GM19452 (cell line): ENCODE measurements around the gene MDK.

Experiments used
- ATAC-seq: cut with Tn5 transposase; IDR thresholded peaks from one replicate; pipeline ENCODE4 v1.9.1; 2021; ENCODE audit not compliant: unreplicated experiment

Gene MDK

DNA sequence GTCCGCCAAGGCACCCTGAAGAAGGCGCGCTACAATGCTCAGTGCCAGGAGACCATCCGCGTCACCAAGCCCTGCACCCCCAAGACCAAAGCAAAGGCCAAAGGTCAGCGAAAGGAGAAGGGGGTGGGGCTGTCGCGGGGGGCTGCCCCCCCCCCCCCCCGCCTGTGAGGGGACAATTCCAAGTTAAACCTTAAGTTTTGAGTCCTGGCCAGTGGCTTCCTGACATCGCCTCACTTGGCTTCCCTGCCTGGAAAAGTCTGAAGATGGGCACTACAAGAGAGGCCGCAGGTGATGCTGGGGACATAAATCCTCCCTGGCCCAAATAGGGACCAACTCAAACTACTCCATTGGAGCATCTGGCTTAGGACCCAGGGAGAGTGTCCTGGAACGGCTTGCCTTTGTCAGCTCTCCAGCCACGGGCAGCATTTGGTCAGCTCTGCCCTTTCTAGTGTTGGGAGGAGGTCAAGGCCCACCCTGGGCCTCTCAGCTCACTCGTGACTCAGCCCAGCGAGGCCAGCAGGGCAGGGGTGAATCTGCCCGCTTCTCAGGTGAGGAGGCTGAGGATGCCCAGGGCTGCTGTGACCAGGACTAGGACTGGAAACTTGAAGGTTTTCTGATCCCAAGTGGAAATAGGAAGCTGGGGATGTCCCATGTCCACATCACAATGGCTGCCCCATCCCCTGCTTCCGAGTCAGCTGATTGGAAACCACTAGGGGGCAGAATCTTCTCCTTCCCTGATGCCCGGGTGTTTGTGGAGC is 1.4 kb downstream of the MDK start:
- no peak for ATAC-seq

DNA sequence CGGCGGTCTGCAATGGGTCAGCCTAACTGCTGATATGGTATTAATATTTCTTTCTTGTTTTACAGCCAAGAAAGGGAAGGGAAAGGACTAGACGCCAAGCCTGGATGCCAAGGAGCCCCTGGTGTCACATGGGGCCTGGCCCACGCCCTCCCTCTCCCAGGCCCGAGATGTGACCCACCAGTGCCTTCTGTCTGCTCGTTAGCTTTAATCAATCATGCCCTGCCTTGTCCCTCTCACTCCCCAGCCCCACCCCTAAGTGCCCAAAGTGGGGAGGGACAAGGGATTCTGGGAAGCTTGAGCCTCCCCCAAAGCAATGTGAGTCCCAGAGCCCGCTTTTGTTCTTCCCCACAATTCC is 1.9 kb downstream of the MDK start:
- ATAC-seq = no peak

DNA sequence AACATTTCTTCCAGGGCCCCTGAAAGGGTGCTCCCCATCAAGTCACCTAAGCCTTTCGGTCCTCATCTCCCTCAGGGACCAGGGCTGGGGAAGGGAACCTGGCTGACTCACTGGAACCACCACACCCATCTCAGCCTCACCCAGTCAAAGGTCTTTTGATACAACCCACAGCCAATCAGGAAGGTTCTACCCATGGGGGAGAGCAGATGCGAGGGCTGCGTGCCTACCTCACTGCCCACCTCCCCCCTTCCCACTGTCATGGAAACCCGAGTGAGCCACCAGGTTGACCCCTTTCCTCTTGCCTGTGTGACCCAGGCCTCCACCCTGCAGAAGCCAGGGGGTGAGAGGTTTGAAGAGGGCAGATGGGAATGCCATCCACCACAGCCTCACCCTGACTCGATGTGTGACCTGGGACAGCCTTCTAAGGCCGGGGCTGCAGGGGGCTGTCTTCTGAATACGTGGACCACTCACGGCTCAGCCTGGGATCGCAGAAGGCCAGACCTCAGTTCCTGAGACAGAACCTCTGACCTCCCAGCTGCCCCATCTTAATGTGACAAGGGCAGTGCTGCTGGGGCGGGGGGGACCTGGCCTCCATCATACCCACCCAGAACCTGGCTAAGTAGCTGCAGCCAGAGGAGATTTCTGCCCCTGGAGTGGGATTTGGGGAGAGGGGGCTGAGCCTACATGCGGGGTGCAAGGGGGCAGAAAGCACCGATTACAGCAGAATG is 2.7 kb downstream of the MDK start:
- ATAC-seq = no peak

DNA sequence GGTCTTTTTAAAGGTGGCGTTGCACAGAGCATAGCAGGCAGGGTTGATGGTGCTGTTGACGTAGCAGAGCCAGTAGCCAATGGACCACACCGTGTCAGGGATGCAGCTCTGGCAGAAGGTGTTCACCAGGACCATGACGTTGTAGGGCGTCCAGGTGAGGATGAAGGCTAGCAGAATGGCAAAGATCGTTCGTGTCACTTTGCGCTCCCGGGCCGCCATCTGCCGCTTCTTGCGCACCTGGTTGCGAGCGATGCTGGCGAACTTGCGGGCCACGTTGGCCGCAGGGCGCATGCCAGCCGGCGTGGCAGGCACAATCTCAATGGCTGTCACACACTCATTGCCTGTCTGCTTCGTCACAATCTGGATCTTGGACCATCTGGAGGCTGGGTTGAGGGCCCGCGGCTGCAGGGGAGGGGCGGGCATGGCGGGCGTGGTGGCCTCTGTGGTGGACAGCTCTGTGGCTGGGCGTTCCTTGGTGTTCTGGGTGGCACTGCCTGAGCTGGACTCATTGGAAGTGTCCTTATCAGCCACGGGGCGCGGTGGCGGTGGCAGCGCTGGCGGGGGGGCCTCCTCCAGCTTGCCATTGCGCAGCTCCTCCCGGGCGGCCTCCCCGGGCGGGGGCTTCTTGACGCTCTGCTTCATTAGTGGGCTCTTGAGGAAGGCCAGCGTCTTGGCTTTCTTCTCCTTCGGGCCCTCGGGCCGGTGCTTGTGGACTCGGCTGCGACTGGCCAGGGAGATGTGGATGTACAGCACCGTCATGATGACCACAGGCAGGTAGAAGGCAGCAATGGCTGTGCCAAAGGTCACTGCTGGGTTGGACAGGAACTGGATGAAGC is 3.9 kb downstream of the MDK start:
- ATAC-seq = no peak

DNA sequence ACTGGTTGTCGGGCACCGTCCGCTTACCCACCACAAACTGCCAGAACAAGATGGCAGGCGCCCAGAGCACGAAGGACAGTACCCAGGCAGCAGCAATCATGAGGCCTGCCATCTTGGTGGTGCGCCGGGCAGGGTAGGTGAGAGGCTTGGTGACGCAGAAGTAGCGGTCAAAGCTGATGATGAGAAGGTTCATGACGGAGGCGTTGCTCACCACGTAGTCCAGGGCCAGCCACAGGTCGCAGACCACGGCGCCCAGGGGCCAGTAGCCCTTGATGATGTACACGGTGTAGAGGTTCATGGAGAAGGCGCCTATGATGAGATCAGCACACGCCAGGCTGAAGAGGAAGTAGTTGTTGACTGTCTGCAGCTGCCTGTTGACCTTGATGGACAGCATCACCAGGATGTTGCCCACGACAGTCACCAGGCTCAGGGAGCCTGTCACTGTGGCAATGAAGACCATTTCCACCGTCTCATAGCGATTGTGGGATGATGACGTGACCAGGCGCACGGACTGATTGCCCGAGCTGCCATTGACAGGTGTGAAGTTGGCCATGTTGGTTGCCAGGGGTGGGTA is 4.6 kb downstream of the MDK start:
- ATAC-seq = no peak

DNA sequence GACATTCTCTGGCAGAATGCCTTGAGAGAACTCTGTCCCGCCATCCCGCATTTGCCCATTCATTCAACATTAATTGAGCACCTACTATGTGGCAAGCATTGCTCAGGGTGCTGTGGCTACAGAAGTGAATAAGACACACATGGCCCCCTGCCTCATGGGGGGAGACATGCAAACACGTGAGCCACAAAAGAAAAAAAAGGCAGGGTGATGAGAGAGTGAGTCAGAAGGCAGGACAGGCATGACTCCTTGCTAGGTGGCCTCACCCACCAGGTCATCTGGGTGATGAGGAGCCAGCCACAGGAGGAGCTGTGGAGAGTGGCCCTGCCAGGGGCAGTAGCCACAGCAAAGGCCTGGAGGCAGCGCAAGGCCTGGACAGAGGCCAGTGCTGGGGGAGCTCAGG is 5.2 kb downstream of the MDK start:
- ATAC-seq = no peak

DNA sequence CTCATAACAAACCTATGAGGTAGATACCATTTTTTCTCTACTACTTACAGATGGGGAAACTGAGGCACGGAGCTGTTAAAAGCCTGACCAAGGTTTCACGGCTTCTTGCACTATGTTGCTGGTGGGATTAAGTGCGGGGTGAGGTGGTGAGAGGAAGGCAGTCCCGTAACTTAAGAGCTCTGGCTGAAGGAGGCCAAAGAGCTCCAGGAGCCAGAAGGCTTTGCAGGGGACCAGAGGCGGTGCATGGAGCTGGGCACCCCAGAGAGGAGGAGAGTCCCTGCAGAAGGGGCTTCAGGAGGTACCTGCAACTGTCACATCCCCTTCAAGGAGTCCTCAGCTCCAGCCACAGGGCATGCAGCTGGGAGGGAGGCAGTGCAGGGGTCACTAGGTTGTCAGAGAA is 6.0 kb downstream of the MDK start:
- ATAC-seq = no peak

DNA sequence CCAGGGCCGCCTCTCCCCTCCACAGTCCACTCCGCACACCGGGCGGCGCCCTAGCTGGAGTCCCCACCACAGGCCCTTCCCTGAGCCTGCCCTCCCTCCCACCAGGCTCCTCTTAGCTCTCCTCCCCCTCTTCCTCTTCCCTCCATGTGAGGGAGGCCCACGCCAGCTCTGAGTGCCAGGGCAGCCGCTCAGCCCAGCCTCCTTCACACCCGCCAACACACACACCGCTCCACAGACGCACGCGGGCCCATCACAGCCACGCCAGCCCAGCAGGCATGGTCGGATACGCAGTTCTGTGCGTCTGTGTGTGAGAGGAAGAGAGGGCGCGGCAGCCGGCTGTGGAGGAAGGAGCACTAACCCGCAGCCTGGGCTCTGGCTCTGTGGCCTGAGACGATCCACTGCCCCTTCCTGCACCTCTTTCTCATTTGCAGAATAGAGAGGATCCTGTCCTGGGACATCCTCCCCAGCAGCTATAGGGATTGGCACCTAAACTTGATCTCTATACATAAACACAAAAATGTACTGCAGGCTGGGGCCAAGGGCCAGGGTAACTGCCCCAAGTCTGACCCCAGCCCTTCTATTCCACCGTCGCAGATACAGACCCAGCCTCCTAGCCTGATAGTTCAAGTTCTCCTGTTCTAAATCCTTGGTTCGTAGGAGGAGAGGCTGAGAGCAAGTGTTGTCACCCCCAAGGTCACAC is 6.6 kb downstream of the MDK start:
- no peak for ATAC-seq

DNA sequence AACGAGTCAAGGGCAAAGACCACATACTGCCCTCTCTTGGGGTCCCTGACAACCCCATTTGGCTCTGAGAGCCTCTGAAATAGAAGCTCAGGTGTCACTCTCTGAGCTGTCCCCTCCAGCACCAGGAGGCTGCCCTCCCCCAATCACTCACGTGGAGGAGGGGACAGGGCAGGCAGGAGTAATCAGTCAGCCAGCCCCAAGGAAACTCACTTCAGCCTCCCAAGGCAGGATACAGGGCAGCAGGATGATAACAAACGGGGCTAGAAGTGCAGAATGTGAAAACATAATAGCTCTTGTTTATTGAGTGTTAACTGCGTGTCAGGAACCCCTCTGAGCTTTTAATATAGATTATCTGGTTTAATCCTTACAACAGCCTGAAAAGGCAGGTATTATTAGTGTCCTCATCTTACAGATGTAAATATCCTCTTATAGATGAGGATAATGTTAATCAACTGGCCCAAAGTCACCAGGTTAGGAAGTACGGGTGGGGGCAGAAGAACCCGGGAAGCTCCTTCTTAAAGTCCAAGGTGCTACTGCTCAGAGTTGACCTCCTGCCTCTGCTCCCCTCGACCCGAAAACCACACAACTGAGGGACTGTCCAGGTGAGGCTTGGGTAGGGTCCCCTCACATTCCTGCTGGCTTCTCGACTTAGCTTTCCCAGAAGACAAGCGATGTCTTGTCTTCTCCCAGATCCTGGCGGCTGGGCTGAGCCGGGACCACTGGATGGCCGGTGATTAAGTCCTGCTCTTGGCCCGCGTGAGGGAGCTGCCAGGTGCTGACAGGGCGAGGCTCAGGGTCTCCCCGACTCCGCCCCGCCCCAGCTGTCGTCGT is 7.4 kb downstream of the MDK start:
- no peak for ATAC-seq

DNA sequence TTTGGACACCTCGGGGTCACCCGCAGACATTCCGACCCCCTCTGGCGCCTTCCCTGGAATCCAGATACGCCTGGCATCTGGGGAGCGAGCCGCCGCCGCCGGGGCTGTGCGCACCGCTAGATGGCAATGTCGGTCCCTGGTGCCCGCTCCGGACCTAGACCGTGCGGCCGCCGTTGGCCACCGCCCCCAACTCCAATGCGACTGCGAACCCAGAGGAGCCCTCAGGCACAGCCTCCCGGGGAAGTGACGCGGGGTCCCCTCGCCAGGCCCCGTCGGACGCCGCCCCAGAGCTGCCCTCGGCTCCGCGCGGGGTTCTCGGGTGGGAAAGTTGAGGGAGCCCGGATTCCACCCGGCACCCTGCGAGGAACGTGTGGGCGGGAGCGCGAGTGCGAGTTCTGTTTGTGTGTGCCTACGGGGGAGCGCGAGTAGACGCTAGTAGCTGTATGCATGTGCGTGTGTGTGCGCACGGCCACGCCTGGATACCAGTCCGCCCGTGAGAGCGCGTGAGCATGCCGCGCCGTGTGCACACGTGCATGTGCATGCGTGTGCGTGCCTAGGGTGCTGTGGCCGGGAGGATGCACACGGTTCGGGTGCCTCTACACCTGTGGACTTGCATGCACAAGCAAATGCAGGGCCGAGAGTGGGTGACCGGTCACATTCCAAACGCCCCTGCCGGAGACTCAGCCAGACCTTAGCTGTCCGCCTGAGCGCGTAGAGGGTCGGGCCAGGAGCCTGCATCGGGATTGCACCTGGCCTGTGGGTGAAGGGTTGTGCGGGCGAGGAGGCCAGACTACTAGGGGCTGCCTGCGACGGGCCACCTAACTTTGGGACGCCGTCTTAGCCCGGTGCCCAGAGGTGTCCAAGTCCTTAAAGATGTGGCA is 8.2 kb downstream of the MDK start:
- ATAC-seq = peak; percentile 62

DNA sequence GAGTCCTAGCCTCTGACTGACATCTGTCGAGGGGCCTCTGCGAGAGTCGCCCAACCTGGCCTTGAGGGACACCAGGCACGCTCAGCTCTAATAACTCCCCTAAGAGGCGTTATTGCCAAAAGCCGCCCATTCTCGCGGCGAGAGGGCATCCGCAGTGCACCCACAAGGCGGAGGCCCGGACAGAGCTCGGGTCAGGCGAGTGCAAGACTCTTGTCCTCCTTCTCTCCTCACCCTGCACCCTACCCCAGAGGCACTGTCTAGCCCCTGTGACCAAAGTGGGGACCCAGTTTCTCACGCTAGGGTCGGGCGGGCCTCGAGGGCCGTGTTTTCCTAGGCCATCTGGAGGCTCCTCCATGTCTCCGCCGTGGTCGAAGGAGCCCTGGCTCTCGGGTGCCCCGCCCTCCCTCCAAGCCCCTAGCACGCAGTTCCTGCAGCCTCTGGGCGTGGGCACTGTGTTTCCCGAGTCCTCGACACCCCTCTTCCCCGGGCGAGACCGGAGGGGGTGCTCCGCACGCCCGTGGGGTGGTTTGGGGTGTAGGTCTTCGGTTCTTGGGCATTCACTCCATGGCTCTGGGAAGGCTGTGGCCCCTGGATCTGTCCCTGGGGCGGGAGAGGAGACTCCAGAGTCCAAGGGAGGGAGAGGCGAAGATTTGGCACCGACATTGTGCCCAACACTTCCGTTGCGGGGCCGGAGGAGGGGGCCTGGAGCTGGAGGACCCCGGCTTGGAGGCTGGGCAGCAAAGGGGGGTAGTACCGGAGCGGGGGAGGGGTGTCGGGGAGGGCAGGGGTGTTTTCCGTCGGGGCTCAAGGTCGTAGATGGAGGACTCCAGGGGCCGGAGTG is 9.1 kb downstream of the MDK start:
- ATAC-seq = no peak

DNA sequence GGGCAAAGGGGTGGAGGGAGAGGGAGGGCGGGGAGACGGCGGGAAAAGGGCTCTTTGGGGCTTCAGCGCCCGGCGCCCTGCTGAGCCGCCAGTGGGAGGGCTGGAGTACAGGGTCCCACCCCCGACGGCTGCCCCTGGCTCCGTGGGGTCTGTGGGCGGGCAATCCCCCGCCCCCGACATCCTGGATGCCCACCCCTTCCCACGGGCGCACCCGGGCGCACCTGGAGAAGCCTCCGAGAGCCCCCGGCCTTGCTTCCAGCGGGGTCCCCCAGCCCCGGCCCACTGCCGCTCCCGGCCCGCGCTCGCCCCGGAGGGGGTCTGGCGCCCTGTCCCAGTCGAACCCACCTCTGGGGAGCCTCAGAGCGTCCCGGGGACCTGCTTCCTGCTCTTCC is 9.7 kb downstream of the MDK start:
- ATAC-seq = no peak

DNA sequence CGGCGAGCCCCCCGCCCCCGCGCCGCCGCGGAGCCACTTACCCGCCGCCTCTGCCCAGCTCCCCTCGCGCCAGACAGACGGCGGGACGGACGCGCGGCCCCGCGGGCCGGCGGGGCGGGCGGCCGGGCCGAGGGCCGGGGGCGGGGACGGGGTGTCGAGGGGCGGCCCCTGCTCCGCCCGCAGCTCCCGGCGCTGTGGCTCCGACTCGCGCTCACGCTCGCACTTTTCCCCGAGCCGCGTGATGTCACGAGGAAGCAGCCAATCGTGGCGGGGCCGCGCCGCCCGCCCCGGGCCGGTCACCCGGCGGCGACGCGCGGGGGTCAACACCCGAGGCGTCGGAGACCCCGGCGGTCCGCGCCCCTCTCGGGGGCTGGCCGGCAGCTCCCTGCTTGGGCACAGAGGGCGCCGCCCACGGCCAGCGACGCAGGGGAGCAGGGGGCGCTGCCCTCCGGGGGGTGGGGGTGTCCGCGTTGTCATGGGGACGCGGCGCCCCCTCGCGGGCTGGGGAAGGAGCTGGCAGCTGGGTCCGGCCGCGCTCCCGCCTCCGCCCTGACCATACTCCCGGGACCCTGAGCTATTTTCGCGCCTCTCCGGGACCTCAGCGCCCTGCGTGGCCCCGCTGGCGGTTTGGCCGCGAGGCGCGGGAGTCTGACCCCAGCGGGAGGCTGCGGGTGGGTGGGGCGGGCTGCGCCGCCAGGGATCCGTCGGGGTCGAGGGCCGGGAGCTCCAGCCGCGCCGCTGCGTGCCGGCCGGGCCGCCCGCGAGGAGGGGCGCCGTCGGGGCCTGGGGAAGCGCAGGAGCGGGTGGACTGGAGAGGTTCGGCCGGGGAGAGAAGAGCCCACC is 10.3 kb downstream of the MDK start, which contains the start of gene CHRM4:
TSS of gene CHRM4 (minus strand) at position 199 of the 843 bp plus-strand sequence. CDS start 5,219 bp downstream, outside the sequence.
- ATAC-seq = no peak

DNA sequence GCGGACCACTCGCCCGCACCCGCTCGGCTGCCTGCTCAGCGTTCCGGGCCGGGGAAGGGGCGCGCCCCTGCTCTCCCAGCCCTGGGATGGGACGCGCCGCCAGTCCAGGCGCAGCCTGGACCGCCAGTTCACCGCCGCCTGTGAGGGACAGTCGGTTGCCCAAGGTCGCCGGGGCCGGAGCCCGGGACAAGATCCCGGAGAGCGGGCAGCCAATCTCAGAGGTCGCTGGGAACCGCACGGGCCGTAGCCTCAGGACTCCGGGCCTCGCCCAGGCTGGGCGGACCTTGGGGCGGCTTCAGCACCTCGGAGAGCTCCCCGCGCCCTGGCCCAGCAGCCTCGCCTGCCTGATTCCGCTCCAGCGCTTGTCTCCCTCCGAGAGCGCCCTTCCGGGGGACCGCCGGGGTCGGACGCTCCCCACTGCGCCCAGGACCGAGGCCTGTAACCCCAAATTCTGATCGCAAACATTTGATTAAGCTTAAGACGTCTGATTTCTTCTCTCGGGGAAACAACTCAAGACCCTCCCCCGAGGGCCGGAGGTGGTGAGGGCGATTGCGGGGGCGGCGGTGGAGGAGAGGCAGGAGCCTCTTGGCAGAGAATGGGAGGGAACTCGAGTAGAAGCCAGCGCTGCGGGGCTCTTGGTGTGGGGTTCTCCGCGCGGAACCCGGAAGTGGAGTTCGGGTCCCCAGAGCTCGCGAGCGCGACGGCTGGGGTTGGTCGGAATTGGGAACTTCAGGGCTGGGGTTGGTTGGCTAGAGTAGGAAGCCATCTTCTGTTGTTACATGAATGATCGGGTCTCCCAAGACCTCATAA is 11.2 kb downstream of the MDK start:
- ATAC-seq = peak; percentile 51

DNA sequence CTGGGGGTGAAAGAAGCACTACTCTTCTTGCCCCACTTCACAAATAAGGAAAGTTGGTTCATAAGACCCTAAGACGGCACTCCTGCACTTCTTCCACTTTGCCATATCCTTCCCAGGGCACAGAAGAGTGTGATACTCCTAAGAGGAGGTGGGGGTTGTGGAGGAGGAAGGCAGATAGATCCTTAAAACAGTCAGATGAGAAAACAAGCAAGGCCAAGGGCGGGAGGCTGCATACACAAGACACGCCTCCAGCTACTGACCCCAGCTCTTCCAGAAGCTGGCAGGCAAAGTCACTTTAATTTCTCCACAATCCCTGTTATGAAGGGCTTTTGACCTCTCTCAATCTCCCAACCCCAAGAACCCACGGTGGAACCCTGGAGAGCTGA is 11.8 kb downstream of the MDK start:
- no peak for ATAC-seq

DNA sequence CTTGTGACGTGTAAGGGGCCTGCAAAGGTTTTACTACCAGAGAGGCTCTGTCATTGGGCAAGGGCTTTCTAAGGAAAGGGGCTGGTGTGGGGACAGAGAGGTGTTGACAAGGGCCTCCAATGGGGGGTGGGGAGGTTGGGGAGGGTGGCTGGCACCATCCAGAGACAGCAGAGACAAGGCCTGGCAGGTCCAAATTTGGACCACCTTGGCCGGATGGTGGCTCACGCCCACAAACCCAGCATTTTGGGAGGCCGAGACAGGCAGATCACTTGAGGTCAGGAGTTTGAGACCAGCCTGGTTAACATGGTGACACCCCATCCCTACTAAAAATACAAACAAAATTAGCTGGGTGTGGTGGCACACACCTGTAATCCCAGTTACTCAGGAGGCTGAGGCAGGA is 12.3 kb downstream of the MDK start:
- ATAC-seq = no peak
